Right atrium auricular region (tissue), 2 donors: ENCODE measurements around the gene OOSP1. TPM values are rescaled to one million over a fixed set of nuclear protein-coding genes. Genes with fewer than 3 reads are reported as not detected.
"Not testable (repeated sequence)": the region's sequence is repeated elsewhere in the genome, so short reads cannot be mapped to it uniquely, and the experiment has no call there.

ENCODE experiments used
- DNase-seq: peaks from one replicate; pipeline ENCODE4 v3.0.0-alpha.2; 2019; ENCODE audit warnings: low spot score
- H3K27ac ChIP-seq, 2 donors: fragments of 200-600 bp; sonication (generic); 1 replicate in 1 of 2; 2 replicates in 1 of 2; pipeline ENCODE4 v1.5.1; 2016 to 2019
- H3K27me3 ChIP-seq, 2 donors: fragments of 200-600 bp; sonication (generic); one replicate each; pipeline versions ENCODE4 v1.5.1 to v1.6.0; 2017 to 2019
- H3K36me3 ChIP-seq: fragments of 200-600 bp; sonication (generic); one replicate; pipeline ENCODE4 v1.5.1; 2016
- H3K4me1 ChIP-seq, 2 donors: fragments of 200-600 bp; sonication (generic); one replicate each; pipeline versions ENCODE4 v1.5.1 to v1.6.0; 2017 to 2019
- H3K4me3 ChIP-seq, 2 donors: fragments of 200-600 bp; sonication (generic); 1 replicate in 1 of 2; 2 replicates in 1 of 2; pipeline ENCODE4 v1.5.1; 2017 to 2019; ENCODE audit warnings: mild to moderate bottlenecking in 1 of 2, moderate library complexity in 1 of 2
- H3K9me3 ChIP-seq, 2 donors: fragments of 200-600 bp; sonication (generic); one replicate each; pipeline ENCODE4 v1.5.1; 2019
- CTCF ChIP-seq, 2 donors: fragments of 200-600 bp; sonication (generic); IDR thresholded peaks; one replicate each; pipeline ENCODE4 v1.5.1; 2019; ENCODE audit warnings: antibody characterized with exemption in 2 of 2
- total RNA-seq, 2 donors: library from RNA; depleted of rRNA; stranded (reverse); fragments of >200 nt; gene quantifications; one replicate each; pipeline ENCODE4 v1.1.0, GENCODE V29; 2016

The OOSP1 gene
- total RNA-seq, 2 donors from 2014 or later: not detected

DNA sequence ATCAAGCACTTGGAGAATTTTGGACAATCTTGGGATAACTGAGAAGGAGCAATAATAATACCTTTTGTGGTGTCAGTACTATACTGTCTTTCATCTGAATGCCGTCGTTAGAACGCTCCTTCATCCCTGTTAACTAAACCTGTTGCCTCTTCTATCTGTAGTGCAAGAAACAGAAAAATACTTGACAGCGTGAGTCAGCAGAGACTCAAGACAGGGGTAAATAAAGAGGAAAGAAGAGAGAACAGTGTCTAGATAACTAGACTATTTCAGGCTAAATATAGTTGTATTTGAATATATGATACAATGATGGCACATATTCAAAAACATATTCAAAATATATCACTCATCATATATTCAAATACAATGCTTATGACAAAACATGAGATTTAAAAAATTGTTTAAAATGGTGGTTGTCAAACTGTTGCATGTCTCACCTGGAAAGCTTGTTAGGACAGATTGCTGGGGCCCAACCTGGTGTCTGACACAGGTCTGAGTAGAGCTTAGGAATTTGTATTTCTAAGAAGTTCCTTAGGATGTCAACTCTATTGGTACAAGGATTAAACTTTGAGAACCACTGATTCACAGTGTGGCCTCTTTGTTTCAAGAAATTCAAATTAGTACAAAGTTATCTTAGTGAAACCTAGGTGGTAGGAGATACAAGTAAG, 43.0 kb downstream of the OOSP1 start:
- Histone ChIP-seq H3K9me3 (no peaks in the 10 kb centered on the region), H3K4me1 (no peaks in the 10 kb centered on the region), H3K36me3 (no peaks in the 10 kb centered on the region), H3K27me3 (no peaks in the 10 kb centered on the region), H3K4me3 (no peak overlapping the region), H3K27ac (no peak overlapping the region)
- no peak for DNase-seq
- TF ChIP-seq CTCF (IDR thresholded peaks at IDR 0.05): no peak

DNA sequence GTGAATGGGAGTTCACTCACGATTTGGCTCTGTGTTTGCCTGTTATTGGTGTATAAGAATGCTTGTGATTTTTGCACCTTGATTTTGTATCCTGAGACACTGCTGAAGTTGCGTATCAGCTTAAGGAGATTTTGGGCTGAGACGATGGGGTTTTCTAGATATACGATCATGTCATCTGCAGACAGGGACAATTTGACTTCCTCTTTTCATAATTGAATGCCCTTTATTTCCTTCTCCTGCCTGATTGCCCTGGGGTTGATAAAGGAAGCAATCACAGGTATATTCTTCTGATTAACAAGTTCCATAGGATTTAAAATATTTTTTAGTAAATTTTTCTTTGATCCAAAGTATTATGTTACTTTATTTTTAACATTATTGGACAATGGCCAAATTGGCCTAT, 43.8 kb downstream of the OOSP1 start:
- not testable (repeated sequence) for H3K27ac ChIP-seq, H3K4me1 ChIP-seq, H3K4me3 ChIP-seq, H3K36me3 ChIP-seq, H3K9me3 ChIP-seq, DNase-seq, H3K27me3 ChIP-seq

DNA sequence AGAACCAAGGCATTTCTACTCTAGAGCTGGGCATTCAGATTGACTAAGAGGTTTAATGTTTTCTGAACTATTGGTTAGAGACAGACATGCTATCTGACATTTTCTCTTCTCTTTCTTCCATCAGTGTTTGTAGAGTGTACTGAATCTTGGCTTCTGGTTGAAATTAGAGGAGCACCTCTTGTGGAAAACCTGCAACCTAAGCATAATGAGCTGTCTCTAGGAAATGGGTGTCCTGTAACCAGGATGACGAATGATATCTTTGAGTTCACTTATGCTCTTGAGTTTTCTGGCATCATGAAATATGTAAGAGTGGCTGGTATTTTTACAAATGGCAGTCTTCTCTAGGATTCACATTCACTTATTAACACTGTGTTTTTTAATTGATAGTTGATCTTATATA, 45.0 kb downstream of the OOSP1 start:
- Histone ChIP-seq H3K4me1 (no peaks in the 10 kb centered on the region), H3K36me3 (no peaks in the 10 kb centered on the region), H3K27me3 (no peaks in the 10 kb centered on the region), H3K27ac (no peak overlapping the region), H3K9me3 (no peaks in the 10 kb centered on the region), H3K4me3 (no peak overlapping the region)
- TF ChIP-seq CTCF (IDR thresholded peaks at IDR 0.05): no peak
- DNase-seq: no peak

- TF ChIP-seq CTCF (IDR thresholded peaks at IDR 0.05): no peak
- H3K27ac ChIP-seq: no peak overlapping the region
- no peak overlapping the region for H3K4me3 ChIP-seq
- no peaks in the 10 kb centered on the region for H3K4me1 ChIP-seq
- H3K9me3 ChIP-seq: peaks cover 0 to 5% of the 10 kb centered on the region in 2 donors
- H3K36me3 ChIP-seq: no peaks in the 10 kb centered on the region
- DNase-seq: no peak
- H3K27me3 ChIP-seq: no peaks in the 10 kb centered on the region
These were observed 46.1 kb downstream of the OOSP1 start for GRCh38 chr11:59984368-59984767.

DNA sequence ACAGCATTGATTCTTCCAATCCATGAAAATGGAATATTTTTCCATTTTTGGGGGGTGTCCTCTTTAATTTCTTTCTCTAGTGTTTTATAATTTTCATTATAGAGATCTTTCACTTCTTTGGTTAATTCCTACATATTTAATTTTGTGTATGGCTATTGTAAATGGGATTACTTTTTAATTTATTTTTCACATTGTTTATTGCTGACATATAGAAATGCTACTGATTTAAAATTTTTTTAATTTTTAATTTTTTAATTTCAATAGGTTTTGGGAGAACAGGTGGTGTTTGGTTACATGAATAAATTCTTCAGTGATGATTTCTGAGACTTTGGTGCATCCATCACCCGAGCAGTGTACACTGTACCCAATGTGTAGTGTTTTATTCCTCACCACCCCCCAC, 52.2 kb downstream of the OOSP1 start:
- Histone ChIP-seq H3K27me3 (no peaks in the 10 kb centered on the region), H3K36me3 (no peaks in the 10 kb centered on the region), H3K27ac (no peak overlapping the region), H3K9me3 (peaks cover 0 to 15% of the 10 kb centered on the region in 2 donors), H3K4me3 (no peak overlapping the region), H3K4me1 (no peaks in the 10 kb centered on the region)
- TF ChIP-seq CTCF (IDR thresholded peaks at IDR 0.05): no peak
- DNase-seq: no peak

- Histone ChIP-seq H3K4me1 (no peaks in the 10 kb centered on the region), H3K36me3 (no peaks in the 10 kb centered on the region), H3K9me3 (peaks cover 0 to 15% of the 10 kb centered on the region in 2 donors), H3K4me3 (no peak overlapping the region), H3K27me3 (no peaks in the 10 kb centered on the region), H3K27ac (no peak overlapping the region)
- no peak for TF ChIP-seq CTCF (IDR thresholded peaks at IDR 0.05)
- no peak for DNase-seq
These were observed 54.2 kb downstream of the OOSP1 start for GRCh38 chr11:59992425-59992824.
